HUES6 (cell line): Measurements from ENCODE around the gene HOXC10.

Experiments
- H3K27ac ChIP-seq: 2 replicates; pipeline ENCODE4 v1.7.0; 2013; ENCODE audit warnings: low read depth, mild to moderate bottlenecking, low read length, inconsistent platforms
- H3K27me3 ChIP-seq: 2 replicates; pipeline ENCODE4 v1.6.1; 2013; ENCODE audit warnings: low read length; ENCODE audit not compliant: control insufficient read depth, insufficient read depth
- H3K36me3 ChIP-seq: 2 replicates; pipeline ENCODE4 v1.6.1; 2013; ENCODE audit warnings: low read length; ENCODE audit not compliant: control insufficient read depth, insufficient read depth
- H3K4me1 ChIP-seq: 2 replicates; pipeline ENCODE4 v1.6.1; 2013; ENCODE audit warnings: low read length; ENCODE audit not compliant: control insufficient read depth, insufficient read depth
- H3K4me3 ChIP-seq: 2 replicates; pipeline ENCODE4 v1.5.1; 2013; ENCODE audit warnings: low read depth, low read length
- H3K9ac ChIP-seq: one replicate; pipeline ENCODE4 v1.6.1; 2013; ENCODE audit warnings: mild to moderate bottlenecking, low read length
- H3K9me3 ChIP-seq: 2 replicates; pipeline ENCODE4 v1.6.1; 2013; ENCODE audit warnings: low read depth, low read length; ENCODE audit not compliant: control insufficient read depth, insufficient read depth

Gene HOXC10

DNA sequence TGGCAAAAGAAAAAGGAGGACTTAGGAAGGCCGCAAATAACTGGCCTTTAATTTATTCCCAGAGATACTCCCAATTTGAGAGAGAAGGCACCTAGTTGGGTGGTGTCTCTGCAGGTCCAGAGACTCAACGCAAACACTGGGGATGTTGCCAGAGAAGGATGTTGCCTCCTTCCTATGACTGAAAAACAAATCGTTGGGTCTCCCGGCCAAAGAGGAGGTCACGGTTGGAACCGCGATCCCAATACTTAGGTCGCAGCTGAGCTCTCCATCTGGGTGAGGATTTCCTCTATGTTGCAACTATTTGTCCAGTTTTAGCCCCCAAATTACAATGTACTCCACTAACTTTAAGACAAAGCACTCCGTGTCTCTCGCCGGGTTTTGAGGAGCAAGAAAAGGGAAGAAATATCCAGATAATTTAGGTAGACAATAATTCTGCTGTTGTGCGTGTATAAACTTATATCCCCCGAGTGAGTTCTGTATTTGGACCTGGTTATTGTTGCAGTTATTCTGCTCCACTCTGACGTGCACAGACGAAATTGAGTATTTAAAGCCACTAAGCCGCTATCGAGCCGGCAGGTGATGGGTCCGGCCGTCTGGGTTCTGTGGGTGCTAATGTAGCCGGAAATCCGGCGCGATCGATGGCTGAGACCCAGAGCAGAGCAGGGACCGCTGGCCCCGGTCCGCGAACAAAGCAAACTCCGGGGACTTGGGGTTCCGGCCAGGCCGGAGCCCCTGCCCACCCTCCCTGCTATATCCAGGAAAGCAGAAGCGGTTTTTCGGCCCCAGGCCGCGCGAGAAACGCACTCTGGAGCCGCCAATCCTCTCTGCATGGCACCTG lies 24.5 kb upstream of the HOXC10 start:
- no peak overlapping the region for H3K9ac ChIP-seq
- no peak overlapping the region for H3K4me3 ChIP-seq
- H3K4me1 ChIP-seq = no peaks in the 10 kb centered on the region
- peaks cover 100% of the 10 kb centered on the region for H3K27me3 ChIP-seq
- no peaks in the 10 kb centered on the region for H3K9me3 ChIP-seq
- no peak overlapping the region for H3K27ac ChIP-seq
- no peaks in the 10 kb centered on the region for H3K36me3 ChIP-seq

DNA sequence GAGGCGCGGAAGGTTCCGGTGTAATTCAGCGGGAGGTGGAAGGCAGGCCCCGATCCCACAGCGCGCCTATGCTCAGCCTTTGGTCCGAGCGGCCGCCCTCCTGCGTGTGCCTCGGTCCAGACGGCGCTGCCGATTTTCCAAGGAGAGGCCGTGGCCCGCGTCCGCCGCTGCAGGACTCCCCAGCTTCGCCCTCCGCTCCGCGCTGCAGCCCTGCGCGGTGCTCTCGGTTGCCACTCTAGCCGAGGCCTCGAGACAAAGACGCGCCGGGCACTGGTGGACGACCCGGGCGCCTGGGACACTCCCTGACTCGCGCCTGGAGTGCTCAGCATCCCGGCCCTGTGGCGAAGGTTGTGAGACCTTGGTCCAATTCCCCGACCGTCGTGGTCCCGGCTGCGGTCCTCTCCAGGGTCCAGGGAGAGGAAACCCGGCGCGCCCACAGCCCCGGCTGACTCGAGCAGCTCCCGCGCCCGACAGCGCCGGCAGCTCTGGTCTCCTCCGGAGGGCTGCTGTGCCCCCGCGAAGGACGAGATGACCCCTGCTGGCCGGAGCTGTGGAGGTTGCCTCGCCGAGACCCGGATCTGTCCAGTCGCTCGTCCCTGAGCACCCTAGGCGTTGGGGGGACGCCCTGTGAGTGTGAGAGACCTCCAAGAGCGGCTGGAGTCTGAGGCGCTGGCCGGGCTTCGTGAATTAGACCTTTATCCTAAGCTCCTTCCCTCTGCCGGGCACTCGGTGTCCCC lies 23.8 kb upstream of the HOXC10 start:
- no peak overlapping the region for H3K27ac ChIP-seq
- H3K4me3 ChIP-seq = 0 out of 2 replicates have a peak overlapping the region, but pooled peaks have one; percentile 20
- peaks cover 100% of the 10 kb centered on the region for H3K27me3 ChIP-seq
- H3K4me1 ChIP-seq = no peaks in the 10 kb centered on the region
- H3K36me3 ChIP-seq = no peaks in the 10 kb centered on the region
- H3K9ac ChIP-seq = no peak overlapping the region
- H3K9me3 ChIP-seq = no peaks in the 10 kb centered on the region

DNA sequence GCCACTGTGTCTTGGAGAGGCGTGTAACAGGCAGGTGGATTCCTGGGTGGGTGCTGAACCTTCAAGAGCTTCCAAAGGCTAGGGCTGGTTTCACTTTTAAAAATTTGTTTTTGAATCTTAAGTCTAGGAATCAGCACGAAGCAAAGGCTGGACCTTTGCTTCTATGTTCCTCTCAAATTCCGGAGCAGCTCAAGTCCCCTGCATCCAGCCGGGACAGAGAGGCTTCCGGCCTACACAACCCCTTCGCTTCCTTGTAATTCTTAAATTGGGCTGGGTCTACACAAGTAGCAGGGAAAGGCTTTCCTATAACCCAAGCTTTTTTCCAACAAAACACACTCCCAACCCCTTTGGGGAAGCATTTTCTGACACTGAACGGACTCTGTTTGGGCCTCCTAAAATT lies 21.9 kb upstream of the HOXC10 start:
- Histone ChIP-seq H3K4me3 (no peak overlapping the region), H3K36me3 (no peaks in the 10 kb centered on the region), H3K4me1 (0 out of 2 replicates have a peak, but pooled peaks cover 3% of the 10 kb centered on the region), H3K9me3 (no peaks in the 10 kb centered on the region), H3K27me3 (peaks cover 100% of the 10 kb centered on the region), H3K9ac (no peak overlapping the region), H3K27ac (no peak overlapping the region)

DNA sequence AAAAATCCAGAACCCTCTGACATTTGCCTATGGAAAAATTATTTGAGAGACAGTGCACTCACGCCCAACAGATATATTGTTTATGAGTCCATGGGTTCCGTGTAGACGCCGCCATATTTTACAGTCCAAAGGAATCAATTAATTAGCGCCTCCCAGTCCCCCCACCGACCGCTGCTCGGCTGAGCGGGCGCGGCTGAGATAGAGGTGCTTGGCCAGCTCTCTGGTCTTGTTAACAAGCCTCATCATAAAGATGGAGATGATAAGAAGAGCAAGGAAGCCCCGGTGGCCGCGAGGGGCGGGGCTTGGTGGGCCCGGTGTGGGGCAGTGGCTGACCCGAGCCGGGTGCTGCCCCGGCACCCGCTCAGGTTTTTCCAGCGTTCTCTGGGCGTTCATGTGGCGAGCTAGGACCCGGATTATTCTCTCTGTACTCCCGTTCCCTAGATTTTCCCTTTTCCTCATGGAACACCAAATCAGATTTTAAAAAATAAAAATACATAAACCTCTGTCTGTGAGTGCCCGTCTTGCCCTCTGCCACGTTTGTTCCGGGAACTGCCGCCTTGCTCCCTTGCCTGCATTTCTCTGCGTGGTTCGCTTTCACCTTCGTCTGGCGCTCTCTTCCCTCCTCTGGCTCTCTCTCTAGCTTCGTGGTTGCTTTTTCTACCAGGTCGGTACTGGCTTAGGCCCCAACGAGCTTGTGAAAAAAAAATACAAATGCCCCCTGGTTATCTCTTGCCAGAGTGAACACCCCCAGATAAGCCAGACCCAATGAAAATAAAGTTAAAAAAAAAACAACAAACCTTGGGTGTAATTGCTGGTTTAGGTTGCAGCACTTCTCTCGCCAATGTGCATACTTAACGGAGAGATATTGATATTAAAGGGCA lies 21.3 kb upstream of the HOXC10 start:
- 0 out of 2 replicates have a peak, but pooled peaks cover 3% of the 10 kb centered on the region for H3K4me1 ChIP-seq
- peaks cover 100% of the 10 kb centered on the region for H3K27me3 ChIP-seq
- H3K9ac ChIP-seq = no peak overlapping the region
- no peak overlapping the region for H3K27ac ChIP-seq
- no peaks in the 10 kb centered on the region for H3K9me3 ChIP-seq
- no peaks in the 10 kb centered on the region for H3K36me3 ChIP-seq
- no peak overlapping the region for H3K4me3 ChIP-seq

DNA sequence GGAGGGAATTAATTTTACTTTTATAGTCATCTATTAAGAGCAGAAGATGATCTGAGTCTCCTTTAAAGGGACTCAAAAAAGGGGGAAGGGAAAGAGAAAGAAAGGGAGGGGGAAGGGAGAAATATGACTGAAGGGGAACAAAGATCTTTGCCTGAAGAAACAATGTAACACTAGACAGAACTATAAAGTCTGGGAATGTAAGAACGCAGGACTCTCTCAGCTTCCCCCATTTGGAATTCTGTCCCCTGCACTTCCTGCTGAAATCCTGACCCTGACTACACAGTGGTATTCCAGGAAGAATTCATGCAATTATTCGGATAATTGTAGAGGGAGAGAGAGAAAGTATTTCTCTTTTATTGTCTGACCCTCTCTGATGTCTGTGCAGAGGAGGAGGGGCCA lies 20.6 kb upstream of the HOXC10 start:
- Histone ChIP-seq H3K27ac (no peak overlapping the region), H3K36me3 (no peaks in the 10 kb centered on the region), H3K27me3 (peaks cover 100% of the 10 kb centered on the region), H3K4me3 (no peak overlapping the region), H3K4me1 (0 out of 2 replicates have a peak, but pooled peaks cover 3% of the 10 kb centered on the region), H3K9ac (no peak overlapping the region), H3K9me3 (no peaks in the 10 kb centered on the region)

DNA sequence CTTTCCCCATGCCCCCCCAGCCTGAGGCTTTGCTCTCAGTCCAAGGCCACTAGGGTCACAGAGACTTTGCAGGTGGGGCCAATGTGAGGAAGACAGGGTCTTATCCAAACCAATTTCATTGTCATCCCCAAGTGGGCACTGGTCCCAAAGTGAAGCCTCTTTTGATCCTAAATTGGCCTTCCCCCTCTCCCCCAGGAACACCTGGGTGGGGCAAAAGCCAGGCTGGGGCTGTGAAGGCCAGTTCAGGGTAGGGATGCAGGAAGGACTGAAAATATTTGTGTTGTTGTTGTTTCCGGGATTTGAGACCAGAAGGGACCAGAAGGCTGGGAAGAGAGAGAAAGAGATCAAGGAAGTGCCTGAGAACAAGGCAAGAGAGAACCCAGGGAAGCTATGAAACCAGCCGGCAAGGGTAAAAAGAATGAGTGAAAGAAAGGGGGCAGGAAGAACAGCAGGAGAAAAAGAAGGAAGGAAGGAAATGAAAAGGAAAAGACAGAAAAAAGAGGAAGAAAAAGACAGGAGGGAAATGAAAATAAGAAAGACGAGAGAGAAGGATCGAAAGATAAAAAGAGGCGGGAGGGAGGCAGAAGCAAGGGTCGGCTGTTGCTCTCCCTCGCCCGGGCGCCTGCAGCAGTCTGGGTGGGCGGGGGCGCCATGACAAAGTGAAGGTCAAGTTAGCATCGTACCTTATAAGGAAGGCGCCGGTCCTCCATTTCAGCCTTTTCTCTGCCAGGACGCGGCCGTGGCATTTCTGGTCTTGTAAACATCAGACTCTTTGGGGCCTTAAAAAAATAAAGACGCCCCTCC lies 19.5 kb upstream of the HOXC10 start:
- Histone ChIP-seq H3K27ac (no peak overlapping the region), H3K4me3 (peak overlapping the region; percentile 27; the same call in 1 of the 2 replicates), H3K4me1 (0 out of 2 replicates have a peak, but pooled peaks cover 3% of the 10 kb centered on the region), H3K27me3 (peaks cover 100% of the 10 kb centered on the region), H3K36me3 (no peaks in the 10 kb centered on the region), H3K9me3 (no peaks in the 10 kb centered on the region), H3K9ac (no peak overlapping the region)

DNA sequence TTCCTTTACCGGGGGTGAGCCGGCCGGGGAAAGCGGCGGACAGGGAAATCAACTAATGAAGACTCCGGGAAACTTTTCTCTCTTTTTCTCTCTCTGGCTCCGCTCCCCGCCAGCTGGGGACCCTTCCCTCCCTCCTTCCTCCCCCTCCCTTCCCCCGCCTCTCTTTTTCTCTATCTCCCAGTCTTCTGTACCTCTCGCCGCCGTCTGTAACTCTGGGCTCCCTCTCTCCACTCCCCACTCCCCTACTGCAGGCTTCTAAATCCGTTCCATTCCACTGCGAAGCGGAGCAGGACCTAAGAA lies 18.9 kb upstream of the HOXC10 start:
- Histone ChIP-seq H3K9ac (no peak overlapping the region), H3K27me3 (peaks cover 100% of the 10 kb centered on the region), H3K9me3 (no peaks in the 10 kb centered on the region), H3K4me1 (0 out of 2 replicates have a peak, but pooled peaks cover 3% of the 10 kb centered on the region), H3K4me3 (peak overlapping the region; percentile 27), H3K36me3 (no peaks in the 10 kb centered on the region), H3K27ac (no peak overlapping the region)

DNA sequence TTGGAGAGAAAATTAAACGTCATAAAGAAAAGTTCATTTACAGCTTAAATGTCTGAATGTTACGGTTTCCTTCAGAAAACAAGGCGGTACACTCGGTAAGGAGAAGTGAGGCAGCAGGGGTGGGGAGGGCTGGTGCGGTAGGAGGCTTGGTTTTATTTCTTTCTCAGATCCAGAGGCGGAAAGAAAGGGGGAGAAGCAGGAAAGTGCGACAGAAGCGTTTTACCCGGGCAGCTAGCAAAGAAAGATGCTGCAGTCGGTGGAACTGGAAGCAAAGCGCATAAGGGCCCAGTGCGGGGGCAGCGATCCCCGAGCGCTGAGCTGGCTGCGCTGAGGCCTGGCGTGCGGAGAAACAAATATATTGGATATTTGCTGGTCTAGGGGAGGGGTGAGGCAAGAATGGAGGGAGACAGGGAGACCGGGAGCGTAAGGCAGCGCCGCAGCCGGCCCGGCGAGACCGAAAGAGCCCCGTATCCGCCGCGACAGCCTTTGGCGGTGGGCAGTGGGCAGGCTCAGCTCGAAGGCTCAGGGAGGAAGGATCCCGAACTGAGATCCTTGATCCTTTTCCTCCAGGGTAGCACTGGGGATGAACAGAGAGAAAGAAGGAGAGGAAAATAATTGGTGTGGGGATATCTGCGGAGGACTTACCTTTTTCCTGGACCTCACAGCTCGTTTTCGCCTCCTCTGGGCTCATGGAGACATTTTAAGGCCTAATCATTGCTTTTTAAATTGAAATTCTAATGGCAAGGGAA lies 18.4 kb upstream of the HOXC10 start:
- H3K36me3 ChIP-seq = no peaks in the 10 kb centered on the region
- no peaks in the 10 kb centered on the region for H3K9me3 ChIP-seq
- 0 out of 2 replicates have a peak, but pooled peaks cover 3% of the 10 kb centered on the region for H3K4me1 ChIP-seq
- H3K4me3 ChIP-seq = peak overlapping the region; percentile 13; the same call in 1 of the 2 replicates
- H3K27me3 ChIP-seq = peaks cover 100% of the 10 kb centered on the region
- H3K9ac ChIP-seq = no peak overlapping the region
- no peak overlapping the region for H3K27ac ChIP-seq

DNA sequence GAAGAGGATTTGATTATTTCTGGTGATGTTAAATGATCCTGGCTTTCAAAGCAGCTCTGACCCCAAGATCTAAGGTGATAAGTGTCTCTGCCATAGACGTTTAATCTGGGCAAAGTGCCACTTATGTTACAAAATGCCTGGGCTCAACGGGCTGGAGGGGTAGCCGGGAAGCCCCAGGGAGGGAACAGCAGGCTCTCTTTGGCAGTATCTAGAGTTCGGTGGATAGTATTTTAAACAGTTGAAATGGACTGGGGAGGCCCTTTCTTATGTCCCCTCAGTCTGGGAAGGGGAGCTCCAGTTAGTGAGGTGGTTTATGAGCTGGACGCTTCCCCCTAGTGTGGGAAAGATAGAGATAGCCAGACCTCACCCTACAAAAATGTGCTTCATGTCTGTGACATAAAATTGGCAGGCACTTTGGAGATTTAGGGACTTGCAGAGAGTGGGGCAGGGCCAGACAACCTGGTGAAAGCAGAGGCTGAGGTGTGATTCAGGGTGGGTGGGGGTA lies 17.5 kb upstream of the HOXC10 start:
- no peak overlapping the region for H3K4me3 ChIP-seq
- H3K27me3 ChIP-seq = peaks cover 100% of the 10 kb centered on the region
- H3K4me1 ChIP-seq = 0 out of 2 replicates have a peak, but pooled peaks cover 3% of the 10 kb centered on the region
- H3K9me3 ChIP-seq = no peaks in the 10 kb centered on the region
- no peak overlapping the region for H3K27ac ChIP-seq
- H3K9ac ChIP-seq = no peak overlapping the region
- H3K36me3 ChIP-seq = no peaks in the 10 kb centered on the region
